Stimulated activated CD4-positive, alpha-beta T cell treated with anti-CD3 and anti-CD28 coated beads, Interleukin-15, amount 100 ng/mL, for 24 hours (primary cell): ENCODE data around the gene FCN2.

Experiments used
- DNase-seq: peaks from one replicate; pipeline ENCODE4 v3.0.0-alpha.2; 2020

FCN2 gene

DNA sequence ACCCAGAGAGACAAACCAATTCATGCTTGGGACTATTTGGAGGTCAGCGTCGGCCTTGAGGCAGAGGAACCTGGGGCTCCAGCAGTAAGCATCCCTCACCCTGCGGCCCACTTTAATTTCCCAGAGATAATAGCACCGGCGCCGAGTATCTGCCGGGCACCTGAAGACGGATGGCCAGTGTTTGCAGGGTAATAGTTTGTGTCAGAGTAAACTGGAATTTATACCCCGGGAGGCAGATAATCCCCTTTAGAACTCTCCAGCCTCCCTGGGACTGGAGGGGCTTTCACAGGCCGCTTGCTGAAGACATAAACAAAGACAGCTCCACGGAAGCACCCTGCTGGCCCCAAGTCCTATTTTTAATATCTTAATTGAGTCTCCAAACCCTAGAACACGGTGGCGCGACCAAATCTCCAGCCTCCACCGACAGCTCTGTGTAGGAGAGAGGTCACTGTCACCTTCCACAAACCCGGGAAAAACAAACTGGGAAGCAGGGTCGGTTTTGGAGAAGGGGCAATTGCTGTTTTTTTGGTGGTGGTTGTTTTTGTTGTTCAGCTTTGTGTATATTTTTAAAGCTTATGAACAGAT lies 54.5 kb downstream of the FCN2 start:
- no peak for DNase-seq

DNA sequence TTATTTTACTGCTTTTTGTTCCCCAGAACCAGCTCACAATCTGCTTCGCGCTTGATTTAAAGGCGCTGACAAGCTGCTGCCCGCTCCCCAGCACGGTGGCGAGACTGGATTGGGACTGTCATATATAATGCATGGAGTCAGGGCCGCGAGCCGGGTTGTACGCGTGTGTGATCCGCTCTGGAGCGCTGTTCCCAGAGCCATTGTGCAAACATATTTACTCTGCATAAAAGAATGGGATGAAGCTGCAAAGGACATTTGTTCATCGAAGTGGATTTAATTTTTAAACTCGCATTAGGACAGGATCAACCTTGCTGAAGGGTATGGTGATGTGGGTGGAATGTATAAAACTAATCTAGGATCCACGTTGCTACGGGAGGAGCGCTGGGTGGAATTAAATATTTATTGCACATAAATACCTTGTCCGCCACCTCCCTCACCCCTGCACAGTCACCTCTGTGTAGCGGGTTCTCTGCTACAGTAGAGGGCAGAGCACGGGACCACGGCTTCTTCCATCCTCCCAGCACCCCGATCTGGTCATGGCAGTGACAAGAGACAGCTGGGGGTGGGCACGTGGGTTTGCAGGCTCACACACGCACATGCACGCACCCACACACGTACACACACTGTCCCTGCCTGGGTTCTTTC lies 55.2 kb downstream of the FCN2 start:
- DNase-seq: no peak

DNA sequence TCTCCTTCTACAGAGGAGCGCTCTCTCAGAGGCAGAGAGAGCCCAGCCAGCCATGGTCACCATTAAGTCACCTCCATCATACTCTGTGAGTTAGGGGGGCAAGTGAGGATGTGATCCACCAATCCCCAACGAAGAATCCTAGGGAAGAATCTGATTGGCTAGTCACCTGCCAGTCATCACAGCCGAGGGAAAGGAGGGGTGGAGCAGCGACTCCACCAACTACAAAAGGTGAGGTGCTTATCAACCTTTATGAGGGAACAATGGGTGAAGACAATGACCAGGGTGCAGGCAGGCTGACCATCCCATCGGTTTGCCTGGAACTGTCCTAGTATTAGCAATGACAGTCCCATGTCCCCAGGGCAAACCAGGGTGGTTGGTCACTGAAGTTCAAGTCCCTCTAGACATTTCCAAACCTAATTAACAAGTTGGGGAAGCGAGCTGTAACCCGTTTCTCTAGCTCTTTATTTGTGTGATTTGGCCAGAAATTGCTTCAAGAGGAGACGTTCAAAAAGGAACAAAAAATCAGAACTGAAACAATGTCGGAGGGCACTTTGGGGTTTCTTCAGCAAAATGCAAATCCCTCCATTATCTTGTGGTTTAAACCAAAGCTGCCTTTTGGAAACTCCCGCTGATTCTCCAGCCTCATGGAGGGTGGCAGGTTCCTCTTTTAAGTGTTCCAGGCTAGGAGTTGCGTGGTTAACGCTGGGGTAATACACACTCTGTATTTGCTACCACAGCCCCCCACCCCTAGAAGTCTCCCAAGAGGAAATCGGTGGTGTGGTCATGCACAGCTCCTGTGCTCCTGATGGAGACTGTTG lies 55.9 kb downstream of the FCN2 start:
- no peak for DNase-seq
